ENCODE data around the gene ST3GAL5.

GRCh38 chr2:85907671-85908157, 18.9 kb upstream of the ST3GAL5 start:
- TF ChIP-seq POLR2A (IDR thresholded peaks at IDR 0.05), result no peak
- no peak for TF ChIP-seq CTCF (IDR thresholded peaks at IDR 0.05)
